ENCODE data around the gene PLEKHN1. TPM values are rescaled to one million over a fixed set of nuclear protein-coding genes. Genes with fewer than 3 reads are reported as not detected.
A peak's percentile ranks its signal among the peaks of the same experiment; 100 is the strongest.

PLEKHN1 gene
- total RNA-seq, 6 donors from 2014 or later, result 1.1 to 11.5 (median 1.6) TPM

DNA sequence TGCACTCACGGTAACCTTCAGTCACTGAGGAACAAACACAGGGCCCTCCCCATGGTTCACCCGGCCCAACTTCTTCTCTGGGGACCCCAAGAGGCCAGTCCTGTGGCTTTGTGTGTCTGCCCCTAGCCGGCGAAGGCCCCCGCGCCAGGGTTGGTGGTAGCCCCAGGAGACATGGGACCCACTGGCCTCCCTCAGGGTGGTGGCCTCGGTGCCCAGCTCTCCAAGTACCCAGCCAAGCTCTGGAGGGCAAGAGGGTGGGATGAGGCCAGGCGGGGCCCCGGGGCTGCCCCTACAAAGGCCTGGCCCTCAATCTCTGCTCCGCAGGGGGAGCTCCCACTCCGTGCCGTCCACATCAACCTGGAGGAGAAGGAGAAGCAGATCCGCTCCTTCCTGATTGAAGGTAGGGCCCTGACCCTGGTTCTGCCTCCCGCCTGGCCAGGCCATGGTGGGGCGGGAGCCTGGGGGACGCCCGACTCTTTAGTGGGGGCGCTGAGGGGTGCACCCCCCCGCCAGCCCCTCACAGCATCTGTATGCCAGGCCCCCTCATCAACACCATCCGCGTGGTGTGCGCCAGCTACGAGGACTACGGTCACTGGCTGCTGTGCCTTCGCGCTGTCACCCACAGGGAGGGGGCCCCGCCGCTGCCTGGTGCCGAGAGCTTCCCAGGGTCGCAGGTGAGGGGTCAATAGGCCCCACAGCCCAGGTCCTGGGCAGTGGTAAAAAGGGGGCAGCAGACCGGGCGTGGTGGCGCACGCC, 5.6 kb downstream of the PLEKHN1 start:
- Histone ChIP-seq H3K4me3 (no peak overlapping the region), H3K36me3 (no peaks in the 10 kb centered on the region), H3K27ac (no peak overlapping the region), H3K27me3 (peaks cover 0 to 25% (median 13%) of the 10 kb centered on the region in 4 donors), H3K4me1 (peaks cover 8 to 15% (median 14%) of the 10 kb centered on the region in 4 donors), H3K9me3 (no peaks in the 10 kb centered on the region)
- DNase-seq (peak in 1 of 2 donors; percentile 77), ATAC-seq (ENCODE audit: low FRiP score in 2 of 2) (no peak)
- TF ChIP-seq EP300 (IDR thresholded peaks at IDR 0.05) (no peak), POLR2A (IDR thresholded peaks at IDR 0.05) (no peak), POLR2AphosphoS5 (IDR thresholded peaks at IDR 0.05) (no peak)
- TF ChIP-seq, protein P1, sequence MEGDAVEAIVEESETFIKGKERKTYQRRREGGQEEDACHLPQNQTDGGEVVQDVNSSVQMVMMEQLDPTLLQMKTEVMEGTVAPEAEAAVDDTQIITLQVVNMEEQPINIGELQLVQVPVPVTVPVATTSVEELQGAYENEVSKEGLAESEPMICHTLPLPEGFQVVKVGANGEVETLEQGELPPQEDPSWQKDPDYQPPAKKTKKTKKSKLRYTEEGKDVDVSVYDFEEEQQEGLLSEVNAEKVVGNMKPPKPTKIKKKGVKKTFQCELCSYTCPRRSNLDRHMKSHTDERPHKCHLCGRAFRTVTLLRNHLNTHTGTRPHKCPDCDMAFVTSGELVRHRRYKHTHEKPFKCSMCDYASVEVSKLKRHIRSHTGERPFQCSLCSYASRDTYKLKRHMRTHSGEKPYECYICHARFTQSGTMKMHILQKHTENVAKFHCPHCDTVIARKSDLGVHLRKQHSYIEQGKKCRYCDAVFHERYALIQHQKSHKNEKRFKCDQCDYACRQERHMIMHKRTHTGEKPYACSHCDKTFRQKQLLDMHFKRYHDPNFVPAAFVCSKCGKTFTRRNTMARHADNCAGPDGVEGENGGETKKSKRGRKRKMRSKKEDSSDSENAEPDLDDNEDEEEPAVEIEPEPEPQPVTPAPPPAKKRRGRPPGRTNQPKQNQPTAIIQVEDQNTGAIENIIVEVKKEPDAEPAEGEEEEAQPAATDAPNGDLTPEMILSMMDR (IDR thresholded peaks at IDR 0.05), result no peak
- WGBS, 2 donors, result 80 to 82% methylated on average over 16 to 33 of the region's 34 CpGs

DNA sequence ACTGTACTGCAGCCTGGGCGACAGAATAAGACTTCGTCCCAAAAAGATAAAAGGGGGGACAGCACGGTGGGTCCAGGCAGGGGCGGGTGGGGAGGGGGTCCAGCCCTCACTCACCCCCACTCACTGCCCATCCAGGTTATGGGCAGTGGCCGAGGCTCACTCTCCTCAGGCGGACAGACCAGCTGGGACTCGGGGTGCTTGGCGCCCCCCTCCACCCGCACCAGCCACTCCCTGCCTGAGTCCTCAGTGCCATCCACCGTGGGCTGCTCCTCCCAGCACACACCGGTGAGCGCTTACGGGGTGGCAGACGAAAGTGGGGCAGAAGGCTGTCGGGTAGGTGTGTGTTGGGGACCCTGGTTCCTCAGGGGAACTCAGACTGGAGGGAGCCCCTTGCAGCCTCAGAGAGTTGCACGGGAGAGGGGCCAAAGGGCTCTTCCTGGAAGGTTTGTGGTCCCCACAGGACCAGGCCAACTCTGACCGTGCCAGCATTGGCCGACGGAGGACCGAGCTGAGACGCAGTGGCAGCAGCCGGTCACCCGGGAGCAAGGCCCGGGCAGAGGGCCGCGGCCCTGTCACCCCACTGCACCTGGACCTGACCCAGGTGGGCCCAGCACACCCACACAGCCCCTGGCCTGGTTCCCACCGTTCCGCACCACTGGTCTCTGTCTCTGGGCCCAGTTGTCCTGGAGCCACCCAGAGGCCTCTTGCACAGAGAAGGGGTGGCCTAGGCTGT, 6.6 kb downstream of the PLEKHN1 start:
- H3K36me3 ChIP-seq, result no peaks in the 10 kb centered on the region
- H3K4me1 ChIP-seq, result peaks cover 4 to 9% (median 9%) of the 10 kb centered on the region in 4 donors
- no peak overlapping the region for H3K27ac ChIP-seq
- TF ChIP-seq POLR2A (IDR thresholded peaks at IDR 0.05) (no peak), EP300 (IDR thresholded peaks at IDR 0.05) (no peak), POLR2AphosphoS5 (IDR thresholded peaks at IDR 0.05) (no peak)
- TF ChIP-seq, protein P1 (IDR thresholded peaks at IDR 0.05), result no peak
- H3K27me3 ChIP-seq, result peaks cover 0 to 25% (median 13%) of the 10 kb centered on the region in 4 donors
- H3K9me3 ChIP-seq, result no peaks in the 10 kb centered on the region
- H3K4me3 ChIP-seq, result no peak overlapping the region
- peak in 1 of 2 donors; percentile 74 for DNase-seq
- 84 to 88% methylated on average over 7 to 28 of the region's 28 CpGs for WGBS, 2 donors
- no peak for ATAC-seq (ENCODE audit: low FRiP score in 2 of 2)

DNA sequence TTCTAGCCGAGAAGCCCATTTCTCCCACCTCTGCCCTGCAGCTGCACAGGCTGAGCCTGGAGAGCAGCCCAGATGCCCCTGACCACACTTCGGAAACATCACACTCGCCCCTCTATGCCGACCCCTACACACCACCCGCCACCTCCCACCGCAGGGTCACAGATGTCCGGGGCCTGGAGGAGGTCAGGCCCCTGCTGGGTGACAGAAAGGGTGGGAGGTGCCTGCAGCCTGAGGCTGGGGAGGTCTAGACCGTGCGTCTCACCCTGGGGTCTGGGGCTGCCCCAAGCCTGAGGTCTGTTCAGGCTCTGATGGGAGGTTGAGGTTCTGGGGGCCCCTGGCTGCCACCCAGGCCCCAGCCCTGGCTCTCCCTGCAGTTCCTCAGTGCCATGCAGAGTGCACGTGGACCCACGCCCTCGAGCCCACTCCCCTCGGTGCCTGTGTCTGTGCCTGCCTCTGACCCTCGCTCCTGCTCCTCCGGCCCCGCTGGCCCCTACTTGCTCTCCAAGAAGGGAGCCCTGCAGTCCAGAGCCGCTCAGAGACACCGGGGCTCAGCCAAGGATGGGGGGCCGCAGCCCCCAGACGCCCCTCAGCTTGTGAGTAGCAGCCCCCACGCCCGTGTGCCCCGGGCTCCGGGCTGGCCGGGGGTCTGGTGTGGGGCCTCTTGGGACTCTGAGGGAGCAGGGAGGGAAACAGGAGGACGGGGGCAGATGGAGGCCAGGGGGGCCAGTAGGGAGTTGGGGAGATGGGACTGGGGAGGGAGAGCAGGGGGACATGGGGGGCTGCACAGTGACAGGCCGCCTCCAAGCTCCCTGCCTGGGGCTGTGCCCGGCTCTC, 7.4 kb downstream of the PLEKHN1 start:
- Histone ChIP-seq H3K4me3 (no peak overlapping the region), H3K27ac (no peak overlapping the region), H3K4me1 (peaks cover 4 to 9% (median 9%) of the 10 kb centered on the region in 4 donors), H3K36me3 (no peaks in the 10 kb centered on the region), H3K27me3 (peaks cover 0 to 25% (median 13%) of the 10 kb centered on the region in 4 donors), H3K9me3 (no peaks in the 10 kb centered on the region)
- DNase-seq, result peak in 1 of 2 donors; percentile 72
- WGBS, 2 donors, result 84 to 86% methylated on average over 9 to 18 of the region's 28 CpGs
- no peak for TF ChIP-seq POLR2AphosphoS5 (IDR thresholded peaks at IDR 0.05)
- no peak for TF ChIP-seq EP300 (IDR thresholded peaks at IDR 0.05)
- TF ChIP-seq, protein P1 (IDR thresholded peaks at IDR 0.05), result no peak
- no peak for TF ChIP-seq POLR2A (IDR thresholded peaks at IDR 0.05)
- no peak for ATAC-seq (ENCODE audit: low FRiP score in 2 of 2)

DNA sequence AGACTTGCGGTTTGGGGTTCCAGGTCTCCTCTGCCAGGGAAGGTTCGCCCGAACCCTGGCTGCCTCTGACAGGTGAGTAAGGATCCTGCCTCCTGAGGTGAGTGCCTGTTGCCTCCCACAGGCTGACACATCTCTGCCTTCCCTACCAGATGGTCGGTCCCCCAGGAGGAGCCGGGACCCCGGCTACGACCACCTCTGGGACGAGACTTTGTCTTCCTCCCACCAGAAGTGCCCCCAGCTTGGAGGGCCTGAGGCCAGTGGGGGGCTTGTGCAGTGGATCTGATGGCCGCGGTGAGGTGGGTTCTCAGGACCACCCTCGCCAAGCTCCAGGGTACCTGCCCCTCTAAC, 8.0 kb downstream of the PLEKHN1 start:
- ATAC-seq (ENCODE audit: low FRiP score in 2 of 2) (no peak), DNase-seq (no peak)
- no peak overlapping the region for H3K4me3 ChIP-seq
- TF ChIP-seq POLR2AphosphoS5 (IDR thresholded peaks at IDR 0.05) (no peak), EP300 (IDR thresholded peaks at IDR 0.05) (no peak), POLR2A (IDR thresholded peaks at IDR 0.05) (no peak)
- TF ChIP-seq, protein P1 (IDR thresholded peaks at IDR 0.05), result no peak
- peaks cover 4 to 9% (median 9%) of the 10 kb centered on the region in 4 donors for H3K4me1 ChIP-seq
- 92% methylated on average over 11 of the region's 11 CpGs; no CpG with 5 or more reads in 1 of the 2 donors for WGBS, 2 donors
- H3K36me3 ChIP-seq, result no peaks in the 10 kb centered on the region
- H3K27me3 ChIP-seq, result peaks cover 0 to 25% (median 13%) of the 10 kb centered on the region in 4 donors
- no peaks in the 10 kb centered on the region for H3K9me3 ChIP-seq
- no peak overlapping the region for H3K27ac ChIP-seq
